ENCODE measurements around the gene AKT3.

DNA sequence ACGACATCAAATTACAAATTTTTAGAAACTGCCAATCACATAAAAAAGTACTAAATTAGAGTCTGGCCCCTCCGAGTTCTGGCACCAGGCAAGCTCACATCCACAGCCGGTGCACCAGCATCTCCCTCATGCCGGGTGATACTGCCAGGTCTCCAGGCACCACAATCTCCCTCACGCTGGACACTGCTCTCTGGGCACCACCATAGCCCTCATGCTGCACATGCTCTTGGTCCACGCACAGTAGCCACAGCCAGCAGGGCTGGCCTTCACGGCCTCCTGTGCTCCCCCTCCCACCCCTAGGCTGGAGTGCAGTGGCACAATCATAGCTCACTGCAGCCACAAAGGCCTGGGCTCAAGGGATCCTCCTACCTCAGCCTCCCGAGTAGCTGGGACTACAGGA is 65.5 kb downstream of the AKT3 start:
- TF ChIP-seq, protein P1, sequence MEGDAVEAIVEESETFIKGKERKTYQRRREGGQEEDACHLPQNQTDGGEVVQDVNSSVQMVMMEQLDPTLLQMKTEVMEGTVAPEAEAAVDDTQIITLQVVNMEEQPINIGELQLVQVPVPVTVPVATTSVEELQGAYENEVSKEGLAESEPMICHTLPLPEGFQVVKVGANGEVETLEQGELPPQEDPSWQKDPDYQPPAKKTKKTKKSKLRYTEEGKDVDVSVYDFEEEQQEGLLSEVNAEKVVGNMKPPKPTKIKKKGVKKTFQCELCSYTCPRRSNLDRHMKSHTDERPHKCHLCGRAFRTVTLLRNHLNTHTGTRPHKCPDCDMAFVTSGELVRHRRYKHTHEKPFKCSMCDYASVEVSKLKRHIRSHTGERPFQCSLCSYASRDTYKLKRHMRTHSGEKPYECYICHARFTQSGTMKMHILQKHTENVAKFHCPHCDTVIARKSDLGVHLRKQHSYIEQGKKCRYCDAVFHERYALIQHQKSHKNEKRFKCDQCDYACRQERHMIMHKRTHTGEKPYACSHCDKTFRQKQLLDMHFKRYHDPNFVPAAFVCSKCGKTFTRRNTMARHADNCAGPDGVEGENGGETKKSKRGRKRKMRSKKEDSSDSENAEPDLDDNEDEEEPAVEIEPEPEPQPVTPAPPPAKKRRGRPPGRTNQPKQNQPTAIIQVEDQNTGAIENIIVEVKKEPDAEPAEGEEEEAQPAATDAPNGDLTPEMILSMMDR (IDR thresholded peaks at IDR 0.05), result no peak
- TF ChIP-seq POLR2A (IDR thresholded peaks at IDR 0.05), result no peak

Data from sigmoid colon (tissue), 3 donors.